Caco-2 (cell line): Measurements from ENCODE around the gene SMAGP. TPM values are rescaled to one million over a fixed set of nuclear protein-coding genes. Genes with fewer than 3 reads are reported as not detected.

ENCODE experiments used
- BruUV-seq: library from RNA; stranded (reverse); fragments of 400-500 nt; replicated peaks from 2 replicates; lab custom pipeline; 2021; lab: Mats Ljungman, UMichigan
- CTCF ChIA-PET: fragments of 300-600 bp; sonication (Branson Sonifier 250); formaldehyde crosslinking; loops from one replicate; lab custom pipeline; 2022; ENCODE audit warnings: antibody characterized with exemption; lab: Charles Lee
- POLR2A ChIA-PET: fragments of 300-600 bp; sonication (Branson Sonifier 250); formaldehyde crosslinking; loops from one replicate; lab custom pipeline; 2022; ENCODE audit warnings: antibody characterized with exemption; lab: Charles Lee
- DNase-seq, 2 experiments: peaks; one replicate each; pipeline versions ENCODE4 v3.0.0 to v3.0.0-alpha.2; 2020 to 2022
- H3K27me3 ChIP-seq: replicated peaks from 2 replicates; pipeline ENCODE4 v1.6.0; 2011; ENCODE audit warnings: low read length; ENCODE audit not compliant: control insufficient read depth, insufficient read depth
- H3K36me3 ChIP-seq: 2 replicates; pipeline ENCODE4 v1.5.1; 2011; ENCODE audit warnings: low read length; ENCODE audit not compliant: control insufficient read depth, insufficient read depth
- H3K4me1 ChIP-seq: fragments of 250-450 bp; sonication (Bioruptor Pico); 2 replicates; pipeline ENCODE4 v1.5.1; 2020; ENCODE audit warnings: mild to moderate bottlenecking
- H3K4me3 ChIP-seq: 2 replicates; pipeline ENCODE4 v1.5.1; 2011; ENCODE audit warnings: low read depth, mild to moderate bottlenecking, control low read depth, low read length
- H3K9me3 ChIP-seq: fragments of 250-450 bp; sonication (Bioruptor Pico); 2 replicates; pipeline ENCODE4 v1.5.1; 2020; ENCODE audit warnings: mild to moderate bottlenecking, moderate library complexity
- H3K27ac Mint-ChIP-seq: one replicate; pipeline ENCODE4 v1.8.0; 2022; ENCODE audit warnings: mixed read lengths; ENCODE audit not compliant: unreplicated experiment
- H3K27me3 Mint-ChIP-seq: one replicate; pipeline ENCODE4 v1.8.0; 2022; ENCODE audit warnings: mixed read lengths; ENCODE audit not compliant: insufficient read depth, unreplicated experiment
- H3K36me3 Mint-ChIP-seq: one replicate; pipeline ENCODE4 v1.8.0; 2022; ENCODE audit warnings: mild to moderate bottlenecking, mixed read lengths; ENCODE audit not compliant: insufficient read depth, unreplicated experiment
- H3K4me1 Mint-ChIP-seq: one replicate; pipeline ENCODE4 v1.8.0; 2022; ENCODE audit warnings: low read depth, mixed read lengths; ENCODE audit not compliant: unreplicated experiment
- H3K4me3 Mint-ChIP-seq: one replicate; pipeline ENCODE4 v1.8.0; 2022; ENCODE audit warnings: mild to moderate bottlenecking, moderate library complexity, mixed read lengths; ENCODE audit not compliant: unreplicated experiment
- H3K9me3 Mint-ChIP-seq: one replicate; pipeline ENCODE4 v1.8.0; 2022; ENCODE audit warnings: mixed read lengths; ENCODE audit not compliant: unreplicated experiment
- CTCF ChIP-seq, 2 experiments: fragments of 200-600 bp in 1 of 2; IDR thresholded peaks; 1 replicate in 1 of 2; 2 replicates in 1 of 2; pipeline versions ENCODE4 v1.5.1 to v1.8.0; 2011 to 2022; ENCODE audit warnings: antibody characterized with exemption in 1 of 2, control low read depth in 1 of 2, inconsistent platforms in 1 of 2, low read depth in 1 of 2, low read length in 1 of 2, mild to moderate bottlenecking in 1 of 2, moderate library complexity in 1 of 2; ENCODE audit not compliant: insufficient read depth in 1 of 2, severe bottlenecking in 1 of 2, unreplicated experiment in 1 of 2
- intact Hi-C: fragments of 100-400 bp; cut with micrococcal nuclease; formaldehyde crosslinking; loops from one replicate; pipeline ENCODE4 v1.10.0; 2022; ENCODE audit not compliant: unreplicated experiment
- total RNA-seq: library from RNA; stranded (reverse); gene quantifications from 2 replicates; pipeline ENCODE4 v1.2.3, GENCODE V29; 2022

Gene SMAGP
- total RNA-seq, 1 experiment from 2014 or later = 108 TPM

DNA sequence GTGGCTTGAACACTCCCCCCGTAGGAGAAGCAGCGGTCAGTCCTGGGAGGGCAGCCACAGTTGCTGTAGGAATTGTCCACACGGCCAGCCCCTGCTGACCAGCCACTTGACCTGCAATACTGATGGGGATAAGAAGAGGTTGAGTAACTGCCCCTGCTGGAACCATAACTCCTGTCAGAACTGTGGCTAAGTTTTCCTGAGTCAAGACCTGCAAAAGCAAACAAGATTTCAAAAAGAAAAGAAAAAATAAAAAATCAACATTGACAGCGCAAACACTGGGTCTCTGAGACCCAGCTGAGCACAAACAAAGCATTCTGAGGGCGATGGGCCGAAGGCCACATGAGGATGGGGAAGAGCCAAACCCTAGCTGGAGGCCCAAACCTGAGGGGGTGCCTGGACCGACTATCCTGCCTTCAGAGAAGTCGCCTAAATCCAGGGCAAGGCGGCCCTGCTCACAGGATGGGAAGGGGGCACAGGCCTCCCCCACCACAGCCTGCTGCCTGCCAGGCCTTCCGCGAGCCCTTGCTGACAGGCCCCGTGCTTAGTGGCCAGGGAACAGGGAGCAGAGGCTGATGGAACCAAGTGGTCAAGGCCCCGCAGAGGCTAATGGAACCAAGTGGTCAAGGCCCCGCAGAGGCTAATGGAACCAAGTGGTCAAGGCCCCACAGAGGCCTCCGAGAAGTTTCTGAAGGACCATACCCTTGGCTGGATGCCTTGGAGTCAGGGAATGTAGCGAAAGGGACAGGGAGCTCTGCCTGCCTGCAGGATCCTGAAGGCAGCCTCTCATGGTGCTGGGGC is 71.4 kb downstream of the SMAGP start:
- Mint-ChIP-seq H3K36me3 (no peaks in the 10 kb centered on the region), H3K4me1 (peaks cover 21% of the 10 kb centered on the region), H3K27me3 (no peaks in the 10 kb centered on the region), H3K9me3 (no peaks in the 10 kb centered on the region), H3K4me3 (no peak overlapping the region), H3K27ac (peak overlapping the region; percentile 43)
- ChIA-PET CTCF (interaction anchor here (0.6 kb wide), 1 partner anchor 687 kb away, joined by 8 read pairs; no protein-coding TSS in a partner anchor), POLR2A (interaction anchor here (0.7 kb wide), 1 partner anchor 20 kb away, joined by 3 read pairs; no protein-coding TSS in a partner anchor)
- H3K27me3 ChIP-seq = no peaks in the 10 kb centered on the region
- TF ChIP-seq CTCF (IDR thresholded peaks at IDR 0.05; ENCODE audit: insufficient read depth in 1 of 2, low read depth in 1 of 2, low read length in 1 of 2, severe bottlenecking in 1 of 2, unreplicated experiment in 1 of 2) = peak in 1 of 2 experiments; percentile 13
- no peak overlapping the region for H3K4me3 ChIP-seq
- peaks cover 11% of the 10 kb centered on the region; the same call in 1 of the 2 replicates for H3K4me1 ChIP-seq
- intact Hi-C loops = loop anchor here (1.0 to 2.0 kb wide), 2 partner anchors 20 to 25 kb away; partner anchors contain the start of genes POU6F1 and TFCP2
- H3K9me3 ChIP-seq = no peaks in the 10 kb centered on the region
- no TSS peak for BruUV-seq
- DNase-seq = peak; percentile 50 to 52
- no peaks in the 10 kb centered on the region for H3K36me3 ChIP-seq

GRCh38 chr12:51197736-51198567 is 72.3 kb downstream of the SMAGP start:
- ChIA-PET POLR2A (no interaction called here), CTCF (interaction anchor here (1.1 kb wide), 1 partner anchor 40 kb away, joined by 12 read pairs; the partner anchor contains the start of gene DAZAP2)
- H3K4me1 ChIP-seq = peaks cover 11% of the 10 kb centered on the region; the same call in 1 of the 2 replicates
- TF ChIP-seq CTCF (IDR thresholded peaks at IDR 0.05; ENCODE audit: insufficient read depth in 1 of 2, low read depth in 1 of 2, low read length in 1 of 2, severe bottlenecking in 1 of 2, unreplicated experiment in 1 of 2) = no peak
- H3K36me3 Mint-ChIP-seq = no peaks in the 10 kb centered on the region
- intact Hi-C loops = loop anchor here (1.0 to 2.0 kb wide), 2 partner anchors 21 to 25 kb away; partner anchors contain the start of genes POU6F1 and TFCP2
- DNase-seq = no peak
- H3K4me1 Mint-ChIP-seq = peaks cover 13% of the 10 kb centered on the region
- no TSS peak for BruUV-seq
- no peaks in the 10 kb centered on the region for H3K27me3 Mint-ChIP-seq
- no peaks in the 10 kb centered on the region for H3K36me3 ChIP-seq
- H3K9me3 Mint-ChIP-seq = no peaks in the 10 kb centered on the region
- H3K27me3 ChIP-seq = no peaks in the 10 kb centered on the region
- no peaks in the 10 kb centered on the region for H3K9me3 ChIP-seq
- no peak overlapping the region for H3K4me3 Mint-ChIP-seq
- H3K4me3 ChIP-seq = no peak overlapping the region
- peak overlapping the region; percentile 43 for H3K27ac Mint-ChIP-seq

DNA sequence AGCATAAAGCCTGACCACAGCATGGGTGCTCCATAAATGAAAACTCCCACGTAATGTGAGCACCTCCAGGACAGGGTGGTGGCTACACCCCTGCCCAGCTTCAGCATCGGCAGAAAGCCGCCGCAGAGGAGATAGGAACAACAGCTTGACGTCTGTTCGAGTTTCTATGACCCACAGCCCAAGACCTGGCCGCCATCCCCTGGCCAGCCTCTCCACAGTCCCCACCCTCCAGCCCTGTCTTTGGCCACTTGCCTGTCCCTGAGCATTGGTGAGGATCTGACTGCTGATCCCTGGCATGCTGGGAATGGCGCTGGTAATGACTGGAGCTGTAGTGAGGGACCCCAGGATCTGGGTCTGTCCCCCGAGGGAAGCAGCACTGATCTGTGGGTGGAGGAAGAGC is 73.7 kb downstream of the SMAGP start:
- Histone ChIP-seq H3K27me3 (no peaks in the 10 kb centered on the region), H3K36me3 (no peaks in the 10 kb centered on the region), H3K9me3 (no peaks in the 10 kb centered on the region), H3K4me3 (no peak overlapping the region), H3K4me1 (peaks cover 11% of the 10 kb centered on the region; the same call in 1 of the 2 replicates)
- no TSS peak for BruUV-seq
- Mint-ChIP-seq H3K27me3 (no peaks in the 10 kb centered on the region), H3K27ac (no peak overlapping the region), H3K36me3 (no peaks in the 10 kb centered on the region), H3K4me3 (no peak overlapping the region), H3K9me3 (no peaks in the 10 kb centered on the region), H3K4me1 (peaks cover 10% of the 10 kb centered on the region)
- intact Hi-C loops = no loop called here
- TF ChIP-seq CTCF (IDR thresholded peaks at IDR 0.05; ENCODE audit: insufficient read depth in 1 of 2, low read depth in 1 of 2, low read length in 1 of 2, severe bottlenecking in 1 of 2, unreplicated experiment in 1 of 2) = no peak
- no peak for DNase-seq
- CTCF ChIA-PET = interaction anchor here (1.1 to 1.4 kb wide), 2 partner anchors 21 to 42 kb away, joined by 7 to 12 read pairs; partner anchors contain the start of genes DAZAP2 and POU6F1
- POLR2A ChIA-PET = no interaction called here
